HepG2 (cell line): Measurements from ENCODE around the gene RFC1. TPM values are rescaled to one million over a fixed set of nuclear protein-coding genes. Genes with fewer than 3 reads are reported as not detected.

Source experiments
- CBX5 ChIP-seq: sonication (generic); formaldehyde crosslinking; IDR thresholded peaks from 2 replicates; pipeline ENCODE4 v1.4.0; 2020; ENCODE audit warnings: missing genetic modification reagents, borderline replicate concordance
- CENPT ChIP-seq: sonication (generic); formaldehyde crosslinking; IDR thresholded peaks from 2 replicates; pipeline ENCODE4 v1.8.0; 2022; ENCODE audit warnings: low read depth, mild to moderate bottlenecking, moderate library complexity, missing genetic modification reagents
- CERS6 ChIP-seq: sonication (generic); formaldehyde crosslinking; IDR thresholded peaks from 2 replicates; pipeline ENCODE4 v1.5.0; 2020; ENCODE audit warnings: missing genetic modification reagents
- CHCHD3 ChIP-seq: sonication (generic); formaldehyde crosslinking; IDR thresholded peaks from 2 replicates; pipeline ENCODE4 v1.8.0; 2022; ENCODE audit warnings: mild to moderate bottlenecking, missing genetic modification reagents, moderate library complexity
- E2F5 ChIP-seq: sonication (generic); formaldehyde crosslinking; conservative IDR thresholded peaks from 2 replicates; pipeline ENCODE4 v1.4.0; 2020; ENCODE audit warnings: missing genetic modification reagents
- GZF1 ChIP-seq: sonication (generic); formaldehyde crosslinking; IDR thresholded peaks from 2 replicates; pipeline ENCODE4 v1.5.1; 2020; ENCODE audit warnings: mild to moderate bottlenecking, missing genetic modification reagents
- HDAC1 ChIP-seq: sonication (generic); formaldehyde crosslinking; IDR thresholded peaks from 2 replicates; pipeline ENCODE4 v1.5.1; 2020; ENCODE audit warnings: mild to moderate bottlenecking, missing genetic modification reagents
- HMGXB4 ChIP-seq, 2 experiments: sonication (generic) in 1 of 2; formaldehyde crosslinking in 1 of 2; IDR thresholded peaks; 2 replicates each; pipeline versions ENCODE4 v1.4.0 to v1.6.1; 2018 to 2020; ENCODE audit warnings: missing genetic modification reagents in 2 of 2, borderline replicate concordance in 1 of 2, low read depth in 1 of 2, mild to moderate bottlenecking in 1 of 2, missing biosample characterization in 1 of 2
- JARID2 ChIP-seq: sonication (generic); formaldehyde crosslinking; IDR thresholded peaks from 2 replicates; pipeline ENCODE4 v1.8.1; 2023; ENCODE audit warnings: missing genetic modification reagents, inconsistent platforms; ENCODE audit not compliant: insufficient replicate concordance
- MAZ ChIP-seq, 2 experiments: sonication (generic) in 1 of 2; formaldehyde crosslinking in 1 of 2; IDR thresholded peaks; 2 replicates each; pipeline versions ENCODE4 v1.5.0 to v1.6.1; 2012 to 2020; ENCODE audit warnings: low read depth in 2 of 2, mild to moderate bottlenecking in 2 of 2, borderline replicate concordance in 1 of 2, improper control_type of control experiment in 1 of 2, low read length in 1 of 2, missing genetic modification reagents in 1 of 2, moderate library complexity in 1 of 2
- NFIC ChIP-seq: IDR thresholded peaks from 2 replicates; pipeline ENCODE4 v1.6.1; 2012; ENCODE audit warnings: mild to moderate bottlenecking, low read length, inconsistent platforms
- PPARG ChIP-seq: conservative IDR thresholded peaks from 2 replicates; pipeline ENCODE4 v1.6.1; 2016; ENCODE audit warnings: missing biosample characterization, missing genetic modification reagents
- PREB ChIP-seq: sonication (generic); formaldehyde crosslinking; IDR thresholded peaks from 2 replicates; pipeline ENCODE4 v1.4.0; 2020; ENCODE audit warnings: missing genetic modification reagents
- REXO4 ChIP-seq: sonication (generic); formaldehyde crosslinking; IDR thresholded peaks from 2 replicates; pipeline ENCODE4 v1.8.0; 2022; ENCODE audit warnings: missing genetic modification reagents, mild to moderate bottlenecking, borderline replicate concordance
- RNF219 ChIP-seq: sonication (generic); formaldehyde crosslinking; IDR thresholded peaks from 2 replicates; pipeline ENCODE4 v1.5.0; 2020; ENCODE audit warnings: mild to moderate bottlenecking, missing genetic modification reagents
- SMAD3 ChIP-seq: sonication (generic); formaldehyde crosslinking; IDR thresholded peaks from 2 replicates; pipeline ENCODE4 v1.4.0; 2020; ENCODE audit warnings: missing genetic modification reagents
- SUZ12 ChIP-seq: fragments of 150-350 bp; IDR thresholded peaks from 2 replicates; pipeline ENCODE4 v1.6.1; 2014; ENCODE audit warnings: low read depth, low read length
- ZNF235 ChIP-seq: sonication (generic); formaldehyde crosslinking; IDR thresholded peaks from 2 replicates; pipeline ENCODE4 v1.8.1; 2023; ENCODE audit warnings: mild to moderate bottlenecking, missing genetic modification reagents, borderline replicate concordance
- ZNF644 ChIP-seq: IDR thresholded peaks from 2 replicates; pipeline ENCODE4 v1.6.1; 2016; ENCODE audit warnings: low read depth
- polyA plus RNA-seq, 8 experiments: library from polyadenylated mRNA; depleted of rRNA in 3 of 8; stranded (reverse) in 7 of 8; unstranded in 1 of 8; fragments of >200 nt; fragmentation: Illumina TruSeq in 4 of 8; extraction: Trizol in 4 of 8; gene quantifications; 2 replicates each; pipeline versions ENCODE4 v1.2.1 to v1.2.3, GENCODE V29; 2011 to 2016; ENCODE audit warnings: low read depth in 4 of 8, missing spikeins in 1 of 8, mixed read lengths in 1 of 8; ENCODE audit not compliant: insufficient read depth in 1 of 8
- total RNA-seq, 5 experiments: library from RNA; depleted of rRNA; stranded (reverse); fragments of >200 nt; fragmentation: Illumina TruSeq; extraction: Trizol; gene quantifications; 2 replicates each; pipeline ENCODE4 v1.2.3, GENCODE V29; 2016; ENCODE audit warnings: low read depth in 1 of 5
- TF ChIP-seq, protein P1 (sequence below): sonication (generic); formaldehyde crosslinking; IDR thresholded peaks from 2 replicates; pipeline ENCODE4 v1.8.0; 2022; ENCODE audit warnings: mild to moderate bottlenecking, missing genetic modification reagents, moderate library complexity
- TF ChIP-seq, protein P2 (sequence below): IDR thresholded peaks from 2 replicates; pipeline ENCODE4 v1.6.1; 2016; ENCODE audit warnings: missing compliant biosample characterization, missing genetic modification reagents, borderline replicate concordance

Gene RFC1
- total and polyA plus RNA-seq, 2 of the 13 experiments (the other 11 are each of a cell fraction or from before 2014, with no cell fraction given) = 15.9 to 78.8 TPM

DNA sequence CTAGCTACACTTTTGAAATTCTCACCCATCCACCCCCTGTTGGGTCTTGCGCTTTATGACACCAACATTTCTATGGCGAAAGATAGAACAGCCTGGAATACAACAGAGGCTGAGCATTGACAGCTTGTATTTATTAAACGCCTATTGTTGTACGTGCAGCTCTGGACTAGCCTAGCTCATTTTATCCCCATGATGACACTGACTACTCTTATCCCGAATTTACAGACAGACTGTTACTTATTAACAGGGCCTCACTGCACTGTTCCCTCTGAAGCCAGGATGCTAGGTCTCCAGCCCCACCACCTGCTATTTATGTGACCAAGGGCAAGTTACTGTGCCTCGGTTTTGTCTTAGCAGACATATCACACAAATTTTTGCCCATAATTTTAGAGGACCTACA lies 1.0 kb upstream of the RFC1 start (continued):
- no peak for TF ChIP-seq ZNF644 (CRISPR knock-in tag)
- no peak for TF ChIP-seq HMGXB4 (CRISPR knock-in tag; IDR thresholded peaks at IDR 0.05; ENCODE audit: borderline replicate concordance in 1 of 2, low read depth in 1 of 2)
- no peak for TF ChIP-seq CHCHD3 (CRISPR knock-in tag)
- TF ChIP-seq CBX5 (CRISPR knock-in tag) = no peak
- TF ChIP-seq SUZ12 = no peak
- no peak for TF ChIP-seq PREB (CRISPR knock-in tag)
- no peak for TF ChIP-seq REXO4 (CRISPR knock-in tag)
- no peak for TF ChIP-seq SMAD3 (CRISPR knock-in tag)
- no peak for TF ChIP-seq NFIC
- TF ChIP-seq, protein P1, sequence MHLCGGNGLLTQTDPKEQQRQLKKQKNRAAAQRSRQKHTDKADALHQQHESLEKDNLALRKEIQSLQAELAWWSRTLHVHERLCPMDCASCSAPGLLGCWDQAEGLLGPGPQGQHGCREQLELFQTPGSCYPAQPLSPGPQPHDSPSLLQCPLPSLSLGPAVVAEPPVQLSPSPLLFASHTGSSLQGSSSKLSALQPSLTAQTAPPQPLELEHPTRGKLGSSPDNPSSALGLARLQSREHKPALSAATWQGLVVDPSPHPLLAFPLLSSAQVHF = no peak
- no peak for TF ChIP-seq GZF1
- TF ChIP-seq CENPT (CRISPR knock-in tag) = no peak
- TF ChIP-seq ZNF235 (CRISPR knock-in tag) = no peak
- TF ChIP-seq JARID2 (CRISPR knock-in tag) = no peak
- no peak for TF ChIP-seq E2F5 (CRISPR knock-in tag)
- TF ChIP-seq HDAC1 (CRISPR knock-in tag) = no peak
- TF ChIP-seq MAZ (IDR thresholded peaks at IDR 0.05; ENCODE audit: borderline replicate concordance, low read depth, low read length) = no peak
- TF ChIP-seq MAZ (CRISPR knock-in tag; IDR thresholded peaks at IDR 0.05; ENCODE audit: low read depth) = no peak
- TF ChIP-seq, protein P2, sequence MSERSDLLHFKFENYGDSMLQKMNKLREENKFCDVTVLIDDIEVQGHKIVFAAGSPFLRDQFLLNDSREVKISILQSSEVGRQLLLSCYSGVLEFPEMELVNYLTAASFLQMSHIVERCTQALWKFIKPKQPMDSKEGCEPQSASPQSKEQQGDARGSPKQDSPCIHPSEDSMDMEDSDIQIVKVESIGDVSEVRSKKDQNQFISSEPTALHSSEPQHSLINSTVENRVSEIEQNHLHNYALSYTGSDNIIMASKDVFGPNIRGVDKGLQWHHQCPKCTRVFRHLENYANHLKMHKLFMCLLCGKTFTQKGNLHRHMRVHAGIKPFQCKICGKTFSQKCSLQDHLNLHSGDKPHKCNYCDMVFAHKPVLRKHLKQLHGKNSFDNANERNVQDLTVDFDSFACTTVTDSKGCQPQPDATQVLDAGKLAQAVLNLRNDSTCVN (CRISPR knock-in tag) = no peak
- TF ChIP-seq CERS6 (CRISPR knock-in tag) = no peak
- TF ChIP-seq RNF219 (CRISPR knock-in tag) = no peak
- TF ChIP-seq PPARG (CRISPR knock-in tag) = 0 out of 2 replicates have a peak, but pooled peaks have one; percentile 22
